Kidney epithelial cell (primary cell): Measurements from ENCODE around the gene DIAPH1. TPM values are rescaled to one million over a fixed set of nuclear protein-coding genes. Genes with fewer than 3 reads are reported as not detected.

Experiments
- DNase-seq: peaks from one replicate; pipeline ENCODE4 v3.0.0-alpha.2; 2010; ENCODE audit warnings: low read depth
- H3K27me3 ChIP-seq: 2 replicates; pipeline ENCODE4 v1.6.0; 2011; ENCODE audit warnings: low read length; ENCODE audit not compliant: control insufficient read depth, insufficient read depth
- H3K36me3 ChIP-seq: 2 replicates; pipeline ENCODE4 v1.5.1; 2011; ENCODE audit warnings: low read length; ENCODE audit not compliant: control insufficient read depth, insufficient read depth
- H3K4me3 ChIP-seq: 2 replicates; pipeline ENCODE4 v1.5.1; 2011; ENCODE audit warnings: low read depth, mild to moderate bottlenecking, control low read depth, low read length
- CTCF ChIP-seq: IDR thresholded peaks from 2 replicates; pipeline ENCODE4 v1.5.1; 2011; ENCODE audit warnings: mild to moderate bottlenecking, moderate library complexity, low read length, control low read depth, inconsistent platforms; ENCODE audit not compliant: insufficient read depth, poor library complexity, severe bottlenecking
- total RNA-seq: library from RNA; depleted of rRNA; stranded (reverse); fragments of >200 nt; gene quantifications from 2 replicates; pipeline ENCODE4 v1.2.3, GENCODE V29; 2015

Gene DIAPH1
- total RNA-seq, 1 donor from 2014 or later: 103 TPM

GRCh38 chr5:141623611-141624010 lies 4.8 kb upstream of the DIAPH1 start:
- no peak for TF ChIP-seq CTCF
- Histone ChIP-seq H3K4me3 (no peak overlapping the region), H3K27me3 (no peaks in the 10 kb centered on the region), H3K36me3 (peaks cover 2% of the 10 kb centered on the region)
- DNase-seq: no peak

- H3K36me3 ChIP-seq: peaks cover 2% of the 10 kb centered on the region
- H3K4me3 ChIP-seq: no peak overlapping the region
- TF ChIP-seq CTCF: no peak
- no peaks in the 10 kb centered on the region for H3K27me3 ChIP-seq
- no peak for DNase-seq
Measured at GRCh38 chr5:141623186-141623585, 4.4 kb upstream of the DIAPH1 start.

- TF ChIP-seq CTCF: no peak
- peaks cover 2% of the 10 kb centered on the region for H3K36me3 ChIP-seq
- DNase-seq: no peak
- no peaks in the 10 kb centered on the region for H3K27me3 ChIP-seq
- peak overlapping the region; percentile 90 for H3K4me3 ChIP-seq
Measured at GRCh38 chr5:141618030-141618803, 583 bp downstream of the DIAPH1 start.

GRCh38 chr5:141617682-141618029 lies 1.1 kb downstream of the DIAPH1 start:
- peaks cover 2% of the 10 kb centered on the region for H3K36me3 ChIP-seq

GRCh38 chr5:141617128-141617527 lies 1.7 kb downstream of the DIAPH1 start:
- TF ChIP-seq CTCF: no peak
- no peaks in the 10 kb centered on the region for H3K27me3 ChIP-seq
- H3K4me3 ChIP-seq: peak overlapping the region; percentile 90
- no peak for DNase-seq
- H3K36me3 ChIP-seq: peaks cover 2% of the 10 kb centered on the region

More at GRCh38 chr5:141617682-141618029, 1.1 kb downstream of the DIAPH1 start:
- H3K4me3 ChIP-seq: peak overlapping the region; percentile 90
- TF ChIP-seq CTCF: no peak
- no peak for DNase-seq
- H3K27me3 ChIP-seq: no peaks in the 10 kb centered on the region
